GM21737 (cell line): Measurements from ENCODE around the gene PVALEF.

Experiments
- ATAC-seq: cut with Tn5 transposase; IDR thresholded peaks from one replicate; pipeline ENCODE4 v1.9.1; 2021; ENCODE audit warnings: mild to moderate bottlenecking, moderate library complexity; ENCODE audit not compliant: unreplicated experiment

PVALEF gene

DNA sequence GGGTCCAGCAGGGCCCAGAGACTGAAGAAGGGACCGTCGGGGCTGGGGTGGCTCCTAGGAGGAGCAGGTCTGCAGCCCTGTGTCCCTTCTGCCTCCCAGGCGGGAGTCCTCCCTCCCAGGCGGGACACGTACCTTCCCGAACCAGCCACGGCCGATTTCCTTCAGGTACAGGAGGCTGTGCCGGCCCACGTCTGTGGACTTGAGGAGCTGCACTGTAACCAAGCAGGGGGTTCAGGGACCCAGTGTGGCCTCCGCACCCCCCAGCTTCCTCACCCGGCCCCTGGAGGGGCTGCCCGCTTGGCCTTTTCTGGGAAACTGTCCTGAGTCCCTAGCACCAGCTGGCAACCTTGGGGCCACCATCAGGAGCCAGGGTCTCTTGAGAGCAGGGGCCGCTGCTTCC, 37.0 kb upstream of the PVALEF start:
- ATAC-seq: no peak

- no peak for ATAC-seq
Observed at GRCh38 chr17:81128774-81129173, 36.5 kb upstream of the PVALEF start.

GRCh38 chr17:81129289-81129688, 36.0 kb upstream of the PVALEF start:
- no peak for ATAC-seq

DNA sequence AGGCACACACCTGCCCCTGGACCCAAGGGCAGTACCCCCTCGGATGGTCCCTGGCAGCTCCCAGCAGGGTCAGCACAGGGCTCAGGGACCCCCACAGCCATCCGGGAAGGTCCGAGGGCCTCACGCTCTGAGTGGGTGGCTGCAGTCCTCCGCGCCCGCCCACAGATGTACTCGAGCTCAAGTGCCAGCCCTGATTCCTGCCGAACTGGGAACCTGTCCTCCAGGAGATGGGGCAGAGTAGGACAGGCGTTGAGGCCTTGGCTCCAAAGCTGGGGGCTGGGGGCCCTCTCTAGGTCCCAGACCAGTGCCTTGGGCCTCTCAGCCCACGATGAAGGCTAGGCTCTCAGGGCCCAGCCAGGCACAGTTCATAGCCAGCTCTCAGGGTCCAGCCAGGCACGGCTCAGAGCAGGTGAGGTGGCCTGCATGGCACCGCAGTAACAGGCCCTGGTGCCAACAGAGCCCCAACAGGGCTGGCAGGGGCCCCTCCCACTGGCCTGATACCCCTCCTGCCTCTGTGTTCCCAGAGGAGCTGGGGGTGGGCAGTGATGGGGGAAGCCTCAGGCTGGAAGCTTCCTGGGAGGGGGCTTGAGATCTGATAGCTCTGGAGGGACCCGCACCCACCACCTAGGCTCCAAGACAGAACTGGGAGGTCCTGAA, 35.5 kb upstream of the PVALEF start:
- no peak for ATAC-seq

DNA sequence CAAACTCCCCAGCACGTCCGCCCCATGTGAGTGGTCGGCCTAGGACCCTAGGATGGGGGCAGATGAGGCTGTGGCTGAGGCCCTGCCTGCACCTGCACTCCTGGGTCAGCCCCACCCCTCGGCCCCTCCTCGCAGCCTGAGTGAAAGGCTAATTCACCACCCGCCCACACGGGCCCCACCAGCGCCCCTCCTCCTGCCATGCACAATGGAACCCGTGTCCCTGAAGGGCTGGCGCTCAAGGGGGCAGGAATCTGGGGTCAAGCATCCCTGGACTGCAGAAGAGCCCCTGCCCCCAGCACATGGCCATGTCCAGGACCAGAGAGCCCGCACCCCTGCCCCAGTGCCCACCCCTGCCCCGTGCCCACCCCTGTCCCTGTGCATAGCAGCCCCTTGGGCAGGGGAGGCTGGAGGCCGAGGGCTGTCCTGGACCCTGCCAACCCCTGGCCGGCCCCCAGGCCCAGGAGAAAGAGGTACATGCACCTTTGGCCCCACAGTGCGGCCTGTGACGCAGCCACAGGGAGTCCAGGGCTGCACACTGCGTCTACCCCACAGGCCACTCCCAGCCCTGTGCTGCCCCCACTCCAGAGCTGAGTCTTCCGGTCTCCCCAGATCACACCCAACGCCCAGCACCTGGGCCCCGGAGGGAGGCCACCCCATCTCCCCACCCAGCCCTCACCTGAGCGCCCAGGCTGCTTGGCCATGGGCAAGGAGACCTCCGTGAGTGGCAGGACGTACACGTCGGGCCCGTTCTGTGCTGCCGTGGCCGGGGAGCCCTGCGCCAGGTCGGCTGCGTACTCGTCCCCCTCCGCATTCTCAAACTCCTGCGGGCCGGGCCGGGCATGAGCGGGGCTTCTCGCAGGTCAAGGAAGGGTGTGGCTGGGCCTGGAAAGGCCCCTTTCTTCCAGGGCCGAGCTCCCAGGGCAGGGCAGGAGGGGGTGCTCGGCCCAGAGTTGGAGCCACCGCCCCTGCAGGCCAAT, 34.6 kb upstream of the PVALEF start:
- no peak for ATAC-seq

GRCh38 chr17:81131486-81132196, 33.7 kb upstream of the PVALEF start:
- ATAC-seq: no peak

DNA sequence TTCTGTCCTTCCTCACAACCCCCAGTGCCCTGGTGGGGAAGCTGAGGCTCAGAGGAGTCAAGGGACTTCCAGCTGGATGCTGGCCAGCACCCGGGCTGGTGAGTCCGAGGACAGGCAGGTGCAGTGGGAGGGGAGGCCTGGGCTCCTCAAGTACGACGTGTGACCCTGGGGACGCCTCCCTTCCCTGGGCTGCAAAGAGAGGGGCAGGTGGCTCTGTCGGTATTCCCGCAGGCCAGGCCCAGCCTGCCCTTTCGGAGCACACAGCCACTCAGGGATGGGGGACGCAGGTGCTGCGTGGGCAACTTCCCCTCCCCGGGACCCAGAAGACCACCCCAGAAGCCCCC, 33.1 kb upstream of the PVALEF start:
- no peak for ATAC-seq

DNA sequence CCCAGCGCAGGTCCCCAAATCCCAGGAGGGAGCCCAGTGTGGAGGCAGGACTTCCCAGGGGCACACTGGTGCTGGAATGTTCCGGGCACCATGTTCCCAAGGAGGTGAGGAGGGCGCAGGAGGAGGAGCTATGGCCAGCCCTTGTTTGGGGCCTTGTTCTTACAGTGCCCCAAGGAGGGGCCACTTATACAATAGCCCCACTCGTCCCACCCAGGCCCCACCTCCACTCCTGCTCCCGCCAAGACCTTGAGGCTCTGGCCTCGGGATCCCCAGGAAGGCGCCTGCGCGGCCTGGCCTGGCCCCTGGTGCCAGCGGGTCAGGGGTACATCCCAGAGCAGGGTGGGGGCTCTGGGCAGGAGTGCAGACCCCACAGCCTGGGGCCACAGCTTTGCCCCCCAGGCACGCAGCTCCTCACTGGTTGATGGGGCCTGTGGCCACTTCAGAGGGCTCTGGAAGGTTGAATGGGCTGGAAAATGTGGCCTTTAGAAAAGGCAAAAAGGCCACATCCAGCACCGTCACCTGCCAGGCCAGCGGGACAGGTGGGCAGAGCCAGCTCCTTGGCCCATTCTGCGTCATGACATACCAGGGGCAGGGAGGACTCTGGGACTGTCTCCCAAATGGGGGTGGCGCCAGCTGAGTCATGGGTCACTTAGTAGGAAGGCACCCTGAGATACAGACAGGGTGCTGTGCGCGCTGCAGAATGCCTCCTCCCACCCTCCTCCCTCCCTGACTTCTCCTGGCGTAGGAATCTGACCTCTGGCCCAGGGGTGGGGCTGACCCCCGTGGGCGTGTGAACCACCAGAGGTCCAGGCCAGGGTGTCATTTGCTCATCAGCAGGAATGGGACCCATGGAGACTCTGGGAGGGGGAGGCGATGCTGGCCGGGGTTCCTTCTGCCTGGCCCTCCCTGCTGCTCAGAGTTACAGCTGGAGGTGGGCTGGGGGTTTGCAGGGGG, 32.3 kb upstream of the PVALEF start:
- ATAC-seq: no peak

- no peak for ATAC-seq
Observed at GRCh38 chr17:81134064-81134781, 31.1 kb upstream of the PVALEF start.

- ATAC-seq: no peak
Observed at GRCh38 chr17:81135505-81136278, 29.6 kb upstream of the PVALEF start.

- no peak for ATAC-seq
Observed at GRCh38 chr17:81136366-81136765, 28.9 kb upstream of the PVALEF start.

DNA sequence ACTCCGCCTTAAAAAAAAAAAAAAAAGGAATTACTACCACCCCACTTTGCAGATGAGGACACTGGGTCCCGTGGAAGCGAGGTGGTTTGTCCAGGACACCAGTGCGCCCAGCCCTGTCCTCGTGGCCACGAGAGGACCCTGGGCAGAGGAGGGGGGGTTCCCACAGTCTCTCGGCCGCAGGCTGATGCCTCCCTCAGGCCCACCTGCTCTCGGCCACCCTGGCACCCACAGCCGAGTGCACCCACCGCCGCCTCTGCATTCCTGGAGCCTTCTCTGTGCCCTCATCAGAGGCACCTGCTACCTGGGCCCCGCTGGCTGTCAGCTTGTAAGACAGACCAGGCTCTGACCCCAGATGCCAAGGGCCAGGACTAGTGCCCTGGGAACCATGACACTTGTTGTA, 28.1 kb upstream of the PVALEF start:
- no peak for ATAC-seq

DNA sequence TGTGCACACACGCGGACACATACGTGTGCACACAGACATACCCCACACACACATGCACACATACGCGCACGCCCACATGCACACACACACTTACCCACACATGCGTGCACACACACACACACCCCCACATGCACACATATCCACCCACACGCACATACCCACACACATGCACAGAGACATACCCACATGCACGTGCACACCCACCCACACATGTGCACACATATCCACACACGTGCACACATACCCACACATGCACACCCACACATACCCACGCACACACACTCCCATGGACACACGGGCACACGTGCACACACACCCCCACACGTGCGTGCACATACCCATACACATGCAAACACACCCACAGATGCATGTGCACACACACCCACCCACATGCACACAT, 27.2 kb upstream of the PVALEF start:
- ATAC-seq: no peak

DNA sequence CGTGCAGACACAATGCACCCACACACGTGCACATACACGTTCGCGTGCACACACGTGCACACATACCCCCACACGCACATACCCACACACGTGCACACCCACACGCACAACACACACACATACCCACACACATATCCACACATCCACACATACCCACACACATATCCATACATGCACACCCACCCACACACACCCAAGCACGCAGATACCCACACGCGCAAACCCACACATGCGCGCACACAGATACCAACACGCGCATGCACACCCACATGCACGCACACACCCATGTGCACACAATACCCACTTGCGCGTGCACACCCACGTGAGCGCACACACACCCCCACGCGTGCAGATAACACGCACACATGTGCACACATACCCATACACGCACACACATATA, 26.8 kb upstream of the PVALEF start:
- ATAC-seq: no peak

GRCh38 chr17:81139428-81139827, 25.9 kb upstream of the PVALEF start:
- ATAC-seq: no peak

GRCh38 chr17:81140018-81140417, 25.3 kb upstream of the PVALEF start:
- ATAC-seq: no peak

DNA sequence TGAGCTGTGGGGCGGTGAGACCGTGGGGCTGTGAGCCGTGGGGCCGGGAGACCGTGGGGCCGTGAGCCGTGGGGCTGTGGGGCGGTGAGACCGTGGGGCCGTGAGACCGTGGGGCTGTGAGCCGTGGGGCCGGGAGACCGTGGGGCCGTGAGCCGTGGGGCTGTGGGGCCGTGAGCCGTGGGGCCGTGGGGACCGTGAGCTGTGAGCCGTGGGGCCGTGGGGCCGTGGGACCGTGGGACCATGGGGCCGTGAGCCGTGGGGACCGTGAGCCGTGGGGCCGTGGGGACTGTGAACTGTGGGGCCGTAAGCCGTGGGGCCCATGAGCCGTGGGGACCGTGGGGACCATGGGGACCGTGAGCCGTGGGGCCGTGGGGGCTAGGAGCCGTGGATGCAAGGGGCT, 24.6 kb upstream of the PVALEF start:
- ATAC-seq: no peak

- no peak for ATAC-seq
Observed at GRCh38 chr17:81142301-81143199, 22.8 kb upstream of the PVALEF start.
